ENCODE results near the gene PHTF2.
A peak's percentile ranks its signal among the peaks of the same experiment; 100 is the strongest.

Gene PHTF2

GRCh38 chr7:77839919-77840318, 41.3 kb downstream of the PHTF2 start:
- no peaks in the 10 kb centered on the region for H3K36me3 ChIP-seq (ENCODE audit: control insufficient read depth, insufficient read depth, low read length)
- H4K5ac ChIP-seq (ENCODE audit: low read length), result no peak overlapping the region
- H3K27ac ChIP-seq (ENCODE audit: low read depth, low read length), result no peak overlapping the region
- no peak overlapping the region for H2BK15ac ChIP-seq (replicated peaks; ENCODE audit: low read depth)
- no peak overlapping the region for H3K4me3 ChIP-seq (ENCODE audit: low read length)
- H4K8ac ChIP-seq (ENCODE audit: low read depth, low read length), result no peak overlapping the region
- H3K4ac ChIP-seq (ENCODE audit: low read depth, low read length), result no peak overlapping the region
- no peaks in the 10 kb centered on the region for H3K27me3 ChIP-seq (ENCODE audit: insufficient read depth, low read length, poor library complexity)
- no peak overlapping the region for H3K23ac ChIP-seq (ENCODE audit: low read length)
- no peak overlapping the region for H2BK5ac ChIP-seq (ENCODE audit: low read length)
- no peak overlapping the region for H3K4me2 ChIP-seq (ENCODE audit: low read length)
- no peak overlapping the region for H2BK120ac ChIP-seq (ENCODE audit: low read depth, low read length)
- no peaks in the 10 kb centered on the region for H3K4me1 ChIP-seq (ENCODE audit: control insufficient read depth, low read depth, low read length)
- no peaks in the 10 kb centered on the region for H3K79me2 ChIP-seq (ENCODE audit: control insufficient read depth, insufficient read depth, low read length)
- no peak overlapping the region for H2AK5ac ChIP-seq (ENCODE audit: low read length)
- no CpG with 5 or more reads among the region's 2 CpGs for WGBS (ENCODE audit: extremely low coverage, insufficient coverage, low lambda C conversion rate)
- no peak overlapping the region for H3K56ac ChIP-seq (ENCODE audit: low read length)
- H3K9ac ChIP-seq (ENCODE audit: low read length), result no peak overlapping the region
- DNase-seq, result no peak
- no peak overlapping the region for H3K18ac ChIP-seq (ENCODE audit: low read length)
- H3K79me1 ChIP-seq (ENCODE audit: low read length), result no peaks in the 10 kb centered on the region

- no peaks in the 10 kb centered on the region for H3K4me1 ChIP-seq (ENCODE audit: control insufficient read depth, low read depth, low read length)
- no peaks in the 10 kb centered on the region for H3K79me1 ChIP-seq (ENCODE audit: low read length)
- H3K4me2 ChIP-seq (ENCODE audit: low read length), result no peak overlapping the region
- H2BK120ac ChIP-seq (ENCODE audit: low read depth, low read length), result no peak overlapping the region
- H3K18ac ChIP-seq (ENCODE audit: low read length), result no peak overlapping the region
- no peak overlapping the region for H3K9ac ChIP-seq (ENCODE audit: low read length)
- no peak for DNase-seq
- H2BK5ac ChIP-seq (ENCODE audit: low read length), result no peak overlapping the region
- H3K23ac ChIP-seq (ENCODE audit: low read length), result no peak overlapping the region
- no peak overlapping the region for H2AK5ac ChIP-seq (ENCODE audit: low read length)
- H3K4ac ChIP-seq (ENCODE audit: low read depth, low read length), result no peak overlapping the region
- no peaks in the 10 kb centered on the region for H3K79me2 ChIP-seq (ENCODE audit: control insufficient read depth, insufficient read depth, low read length)
- H3K4me3 ChIP-seq (ENCODE audit: low read length), result no peak overlapping the region
- H3K36me3 ChIP-seq (ENCODE audit: control insufficient read depth, insufficient read depth, low read length), result no peaks in the 10 kb centered on the region
- no peak overlapping the region for H2BK15ac ChIP-seq (replicated peaks; ENCODE audit: low read depth)
- no peak overlapping the region for H3K56ac ChIP-seq (ENCODE audit: low read length)
- no peak overlapping the region for H4K8ac ChIP-seq (ENCODE audit: low read depth, low read length)
- no peak overlapping the region for H3K27ac ChIP-seq (ENCODE audit: low read depth, low read length)
- no peak overlapping the region for H4K5ac ChIP-seq (ENCODE audit: low read length)
- no peaks in the 10 kb centered on the region for H3K27me3 ChIP-seq (ENCODE audit: insufficient read depth, low read length, poor library complexity)
- no CpG with 5 or more reads among the region's 2 CpGs for WGBS (ENCODE audit: extremely low coverage, insufficient coverage, low lambda C conversion rate)
Measured at GRCh38 chr7:77843194-77843593, 44.6 kb downstream of the PHTF2 start.

GRCh38 chr7:77846317-77847092, 47.9 kb downstream of the PHTF2 start:
- Histone ChIP-seq H3K4me2 (ENCODE audit: low read length) (no peak overlapping the region), H3K4ac (ENCODE audit: low read depth, low read length) (no peak overlapping the region), H2AK5ac (ENCODE audit: low read length) (no peak overlapping the region), H3K4me1 (ENCODE audit: control insufficient read depth, low read depth, low read length) (no peaks in the 10 kb centered on the region), H3K79me1 (ENCODE audit: low read length) (no peaks in the 10 kb centered on the region), H3K18ac (ENCODE audit: low read length) (no peak overlapping the region), H2BK120ac (ENCODE audit: low read depth, low read length) (no peak overlapping the region), H2BK5ac (ENCODE audit: low read length) (no peak overlapping the region), H3K79me2 (ENCODE audit: control insufficient read depth, insufficient read depth, low read length) (no peaks in the 10 kb centered on the region), H2BK15ac (replicated peaks; ENCODE audit: low read depth) (no peak overlapping the region), H3K27me3 (ENCODE audit: insufficient read depth, low read length, poor library complexity) (no peaks in the 10 kb centered on the region), H3K27ac (ENCODE audit: low read depth, low read length) (no peak overlapping the region), H3K9ac (ENCODE audit: low read length) (no peak overlapping the region), H3K36me3 (ENCODE audit: control insufficient read depth, insufficient read depth, low read length) (no peaks in the 10 kb centered on the region), H3K56ac (ENCODE audit: low read length) (no peak overlapping the region), H3K4me3 (ENCODE audit: low read length) (no peak overlapping the region), H4K5ac (ENCODE audit: low read length) (no peak overlapping the region), H4K8ac (ENCODE audit: low read depth, low read length) (no peak overlapping the region), H3K23ac (ENCODE audit: low read length) (no peak overlapping the region)
- WGBS (ENCODE audit: extremely low coverage, insufficient coverage, low lambda C conversion rate), result no CpG with 5 or more reads among the region's 8 CpGs
- DNase-seq, result peak; percentile 15

- no peak overlapping the region for H2BK15ac ChIP-seq (replicated peaks; ENCODE audit: low read depth)
- H3K4me2 ChIP-seq (ENCODE audit: low read length), result no peak overlapping the region
- no peak for DNase-seq
- H3K23ac ChIP-seq (ENCODE audit: low read length), result no peak overlapping the region
- H3K18ac ChIP-seq (ENCODE audit: low read length), result no peak overlapping the region
- H2BK120ac ChIP-seq (ENCODE audit: low read depth, low read length), result no peak overlapping the region
- no peak overlapping the region for H3K4ac ChIP-seq (ENCODE audit: low read depth, low read length)
- no peaks in the 10 kb centered on the region for H3K4me1 ChIP-seq (ENCODE audit: control insufficient read depth, low read depth, low read length)
- H3K56ac ChIP-seq (ENCODE audit: low read length), result no peak overlapping the region
- H4K8ac ChIP-seq (ENCODE audit: low read depth, low read length), result no peak overlapping the region
- no peak overlapping the region for H4K5ac ChIP-seq (ENCODE audit: low read length)
- H2AK5ac ChIP-seq (ENCODE audit: low read length), result no peak overlapping the region
- H3K27ac ChIP-seq (ENCODE audit: low read depth, low read length), result no peak overlapping the region
- no peaks in the 10 kb centered on the region for H3K79me2 ChIP-seq (ENCODE audit: control insufficient read depth, insufficient read depth, low read length)
- no peak overlapping the region for H3K4me3 ChIP-seq (ENCODE audit: low read length)
- H3K9ac ChIP-seq (ENCODE audit: low read length), result no peak overlapping the region
- no peaks in the 10 kb centered on the region for H3K79me1 ChIP-seq (ENCODE audit: low read length)
- WGBS (ENCODE audit: extremely low coverage, insufficient coverage, low lambda C conversion rate), result no CpG with 5 or more reads among the region's 7 CpGs
- H3K36me3 ChIP-seq (ENCODE audit: control insufficient read depth, insufficient read depth, low read length), result no peaks in the 10 kb centered on the region
- no peaks in the 10 kb centered on the region for H3K27me3 ChIP-seq (ENCODE audit: insufficient read depth, low read length, poor library complexity)
- H2BK5ac ChIP-seq (ENCODE audit: low read length), result no peak overlapping the region
Measured at GRCh38 chr7:77855371-77856083, 57.0 kb downstream of the PHTF2 start.

- no peak for DNase-seq
- Histone ChIP-seq H2AK5ac (ENCODE audit: low read length) (no peak overlapping the region), H2BK15ac (replicated peaks; ENCODE audit: low read depth) (no peak overlapping the region)
Measured at GRCh38 chr7:77858278-77858677, 59.7 kb downstream of the PHTF2 start.

More at GRCh38 chr7:77858278-77858677, 59.7 kb downstream of the PHTF2 start:
- no CpG with 5 or more reads among the region's 2 CpGs for WGBS (ENCODE audit: extremely low coverage, insufficient coverage, low lambda C conversion rate)
- Histone ChIP-seq H2BK5ac (ENCODE audit: low read length) (no peak overlapping the region), H3K56ac (ENCODE audit: low read length) (no peak overlapping the region), H3K4me1 (ENCODE audit: control insufficient read depth, low read depth, low read length) (no peaks in the 10 kb centered on the region), H3K4me3 (ENCODE audit: low read length) (no peak overlapping the region), H4K8ac (ENCODE audit: low read depth, low read length) (no peak overlapping the region), H3K4me2 (ENCODE audit: low read length) (no peak overlapping the region), H3K27ac (ENCODE audit: low read depth, low read length) (no peak overlapping the region), H3K18ac (ENCODE audit: low read length) (no peak overlapping the region), H3K36me3 (ENCODE audit: control insufficient read depth, insufficient read depth, low read length) (no peaks in the 10 kb centered on the region), H3K9ac (ENCODE audit: low read length) (no peak overlapping the region), H3K23ac (ENCODE audit: low read length) (no peak overlapping the region), H4K5ac (ENCODE audit: low read length) (no peak overlapping the region), H3K27me3 (ENCODE audit: insufficient read depth, low read length, poor library complexity) (no peaks in the 10 kb centered on the region), H3K4ac (ENCODE audit: low read depth, low read length) (no peak overlapping the region), H2BK120ac (ENCODE audit: low read depth, low read length) (no peak overlapping the region), H3K79me1 (ENCODE audit: low read length) (no peaks in the 10 kb centered on the region), H3K79me2 (ENCODE audit: control insufficient read depth, insufficient read depth, low read length) (no peaks in the 10 kb centered on the region)
